HL-60 (cell line): Measurements from ENCODE around the gene PDXP.

Source experiments
- CTCF ChIP-seq: IDR thresholded peaks from one replicate; pipeline ENCODE4 v1.5.1; 2011; ENCODE audit warnings: low read length, control low read depth, inconsistent platforms; ENCODE audit not compliant: insufficient read depth
- POLR2AphosphoS5 ChIP-seq: IDR thresholded peaks from 2 replicates; pipeline ENCODE4 v1.6.1; 2012; ENCODE audit warnings: low read depth

- TF ChIP-seq CTCF (no peak), POLR2AphosphoS5 (no peak)
Observed at GRCh38 chr22:37635157-37635556, 23.4 kb upstream of the PDXP start.
